Activated naive CD4-positive, alpha-beta T cell (primary cell): ENCODE measurements around the gene HNRNPF.

Source experiments
- DNase-seq, 4 experiments: peaks; one replicate each; lab custom pipeline; 2025; lab: John Stamatoyannopoulos, UW

HNRNPF gene

DNA sequence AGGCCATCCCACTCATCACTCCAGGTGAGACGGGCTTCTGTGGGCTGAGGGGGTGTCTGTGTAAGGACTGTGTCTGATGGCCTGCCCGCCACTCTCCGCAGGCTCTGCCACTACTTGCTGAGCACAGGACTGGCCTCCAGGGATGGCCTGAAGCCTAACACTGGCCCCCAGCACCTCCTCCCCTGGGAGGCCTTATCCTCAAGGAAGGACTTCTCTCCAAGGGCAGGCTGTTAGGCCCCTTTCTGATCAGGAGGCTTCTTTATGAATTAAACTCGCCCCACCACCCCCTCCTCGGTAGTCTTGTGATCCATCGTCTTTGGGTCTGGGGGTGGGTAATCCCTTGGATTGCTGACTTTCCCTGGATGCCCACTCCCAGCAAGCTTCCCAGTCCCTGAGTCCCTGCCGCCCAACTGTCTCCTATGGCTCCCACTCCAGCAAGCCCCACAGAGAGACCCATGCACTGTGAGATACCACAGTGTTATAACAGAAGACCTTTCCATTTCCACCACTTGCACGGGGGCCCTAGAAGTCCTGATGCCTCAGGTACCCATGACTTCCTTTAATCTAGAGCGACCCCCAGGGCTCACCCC, 32.8 kb downstream of the HNRNPF start:
- DNase-seq = no peak

GRCh38 chr10:43375401-43376020, 33.5 kb downstream of the HNRNPF start:
- no peak for DNase-seq

- DNase-seq = no peak
Observed at GRCh38 chr10:43374194-43374593, 34.8 kb downstream of the HNRNPF start.

DNA sequence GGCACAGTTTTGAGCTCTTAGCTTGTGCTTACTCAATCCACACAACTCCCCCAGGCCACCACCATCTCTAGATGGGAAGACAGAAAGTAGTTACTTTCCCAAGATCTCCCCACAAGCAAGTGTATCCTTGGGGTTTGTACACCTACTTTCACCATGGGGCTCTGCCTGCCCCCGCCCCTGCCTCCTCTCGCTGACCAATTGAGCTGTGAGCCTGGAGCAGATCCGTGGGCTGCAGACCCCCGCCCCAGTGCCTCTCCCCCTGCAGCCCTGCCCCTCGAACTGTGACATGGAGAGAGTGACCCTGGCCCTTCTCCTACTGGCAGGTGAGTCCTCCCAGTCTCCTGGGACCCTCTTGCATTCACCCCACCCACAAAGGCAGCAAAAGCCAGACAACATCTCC, 35.5 kb downstream of the HNRNPF start:
- DNase-seq = no peak

DNA sequence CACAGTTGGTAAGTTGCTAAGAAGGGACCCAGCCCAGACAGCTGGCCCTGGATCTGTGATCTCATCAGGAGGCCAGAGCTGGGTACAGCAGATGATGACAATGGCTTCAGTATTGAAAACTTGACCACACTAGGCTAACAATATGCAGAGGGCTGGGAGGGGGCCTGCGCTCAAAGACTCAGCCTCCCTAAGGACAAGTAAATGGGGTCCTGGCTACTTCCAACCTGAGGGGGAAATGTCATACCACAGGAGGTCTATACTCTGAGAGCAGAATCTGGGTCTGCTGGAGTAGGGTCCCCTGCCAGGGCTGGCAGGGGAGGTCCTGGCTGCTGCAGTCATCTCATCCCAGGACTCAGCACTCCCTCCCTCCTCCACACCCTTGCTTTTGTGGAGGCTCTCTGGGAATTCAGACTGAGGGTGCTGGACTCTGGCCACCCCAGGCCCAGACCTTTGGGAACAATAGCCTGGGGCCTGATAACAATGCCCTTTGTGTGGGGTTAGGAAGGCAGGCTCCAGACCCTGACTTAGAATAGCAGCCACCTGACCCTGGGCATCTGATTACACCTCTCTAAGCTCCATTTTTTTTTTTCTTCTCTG, 36.1 kb downstream of the HNRNPF start:
- no peak for DNase-seq

- DNase-seq = no peak
Observed at GRCh38 chr10:43371418-43371817, 37.6 kb downstream of the HNRNPF start, which contains the start of gene FXYD4. Gene FXYD4 (plus strand): TSS chr10:43371636. CDS start chr10:43373747, 2,111 bp downstream.

GRCh38 chr10:43370671-43371215, 38.2 kb downstream of the HNRNPF start:
- no peak for DNase-seq

DNA sequence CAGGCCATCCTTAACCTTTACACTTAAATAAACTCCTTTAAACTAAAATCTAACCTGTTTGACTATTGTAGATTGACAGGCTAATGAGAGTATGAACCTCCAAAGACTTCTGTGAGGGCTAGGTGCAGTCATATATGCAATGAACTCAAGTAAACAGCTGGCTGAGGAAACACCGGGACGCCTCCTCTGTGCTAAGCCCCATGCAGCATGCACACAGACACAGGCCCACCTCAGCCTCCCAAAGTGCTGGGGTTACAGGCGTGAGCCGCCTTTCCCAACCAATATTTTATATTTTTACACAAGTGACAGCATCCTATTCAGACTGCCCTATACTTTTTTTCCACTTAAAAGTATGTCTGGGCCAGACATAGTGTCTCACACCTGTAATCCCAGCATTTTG, 39.1 kb downstream of the HNRNPF start:
- DNase-seq = no peak

DNA sequence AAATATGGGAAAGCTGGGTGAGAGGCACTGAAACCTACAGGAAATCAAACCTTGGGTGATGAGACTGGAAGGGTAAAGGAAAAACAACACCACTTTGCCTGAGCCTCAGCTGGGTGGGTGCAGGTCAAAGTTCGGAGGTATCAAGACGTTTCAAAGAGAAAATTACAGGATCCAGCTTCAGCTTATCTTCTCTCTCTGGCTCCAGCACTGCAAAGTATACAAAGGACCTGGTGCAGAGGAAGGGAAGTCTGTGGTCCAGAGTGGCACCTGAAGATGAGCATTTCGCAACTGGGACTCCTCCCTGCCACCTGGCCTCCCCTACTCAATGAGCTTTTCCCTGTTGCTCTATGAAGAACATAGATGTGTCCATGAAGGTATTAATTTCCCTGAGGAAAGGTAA, 44.0 kb downstream of the HNRNPF start:
- DNase-seq = no peak

GRCh38 chr10:43362191-43362839, 46.7 kb downstream of the HNRNPF start:
- DNase-seq = peak; percentile 80 to 95 (median 91)

DNA sequence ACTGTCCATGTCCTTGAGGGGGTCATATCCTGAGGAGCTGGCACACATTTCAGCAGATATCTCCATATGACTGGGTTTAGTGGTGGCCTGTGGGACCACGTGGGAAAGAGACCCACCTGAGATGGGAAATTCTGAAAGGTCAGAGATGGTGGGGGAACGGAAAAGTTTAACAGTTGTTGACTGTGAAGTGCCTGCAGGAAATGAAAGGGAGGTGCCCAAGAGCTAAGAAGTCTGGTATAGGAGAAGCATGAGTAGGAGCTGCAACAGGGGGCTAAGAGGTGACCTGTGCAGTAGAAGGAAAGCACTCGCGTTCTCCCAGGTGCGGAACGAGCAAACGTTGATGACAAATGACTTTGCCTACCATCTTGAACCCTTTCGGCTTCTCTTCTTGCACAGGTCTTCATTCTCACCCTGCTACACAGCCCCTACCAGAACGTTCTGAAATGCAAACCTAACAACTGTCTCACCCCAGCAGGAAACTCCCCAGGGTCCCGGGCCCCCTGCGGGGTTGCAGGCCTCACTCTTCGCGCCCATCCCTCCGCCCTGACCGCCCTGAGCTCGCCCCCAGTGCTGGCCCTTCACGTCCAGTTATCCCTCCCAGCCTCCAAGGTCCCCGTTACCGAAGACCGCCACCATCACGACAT, 47.3 kb downstream of the HNRNPF start:
- no peak for DNase-seq

GRCh38 chr10:43360086-43360485, 48.9 kb downstream of the HNRNPF start:
- no peak for DNase-seq

DNA sequence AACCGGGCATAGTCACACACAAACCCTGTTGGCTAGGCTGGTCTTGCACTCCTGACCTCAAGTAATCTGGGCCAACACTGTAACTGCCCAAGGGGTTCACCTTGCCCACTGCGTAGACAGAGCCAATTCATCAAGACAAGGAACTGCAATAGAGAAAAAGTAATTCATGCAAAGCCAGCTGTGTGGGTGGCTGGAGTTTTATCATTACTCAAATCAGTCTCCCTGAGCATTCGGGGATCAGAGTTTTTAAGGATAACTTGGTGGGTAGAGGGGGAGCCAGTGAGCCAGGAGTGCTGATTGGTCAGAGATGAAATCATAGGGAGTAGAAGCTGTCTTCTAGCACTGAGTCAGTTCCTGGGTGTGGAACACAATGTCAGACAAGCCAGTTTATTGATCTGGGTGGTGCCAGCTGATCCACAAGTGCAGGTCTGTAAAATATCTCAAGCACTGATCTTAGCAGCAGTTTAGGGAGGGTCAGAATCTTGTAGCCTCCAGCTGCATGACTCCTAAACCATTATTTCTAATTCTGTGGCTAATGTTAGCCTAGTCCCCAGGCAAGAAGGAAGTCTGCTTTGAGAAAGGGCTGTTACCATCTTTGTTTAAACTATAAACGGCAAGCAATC, 53.1 kb downstream of the HNRNPF start:
- no peak for DNase-seq

DNA sequence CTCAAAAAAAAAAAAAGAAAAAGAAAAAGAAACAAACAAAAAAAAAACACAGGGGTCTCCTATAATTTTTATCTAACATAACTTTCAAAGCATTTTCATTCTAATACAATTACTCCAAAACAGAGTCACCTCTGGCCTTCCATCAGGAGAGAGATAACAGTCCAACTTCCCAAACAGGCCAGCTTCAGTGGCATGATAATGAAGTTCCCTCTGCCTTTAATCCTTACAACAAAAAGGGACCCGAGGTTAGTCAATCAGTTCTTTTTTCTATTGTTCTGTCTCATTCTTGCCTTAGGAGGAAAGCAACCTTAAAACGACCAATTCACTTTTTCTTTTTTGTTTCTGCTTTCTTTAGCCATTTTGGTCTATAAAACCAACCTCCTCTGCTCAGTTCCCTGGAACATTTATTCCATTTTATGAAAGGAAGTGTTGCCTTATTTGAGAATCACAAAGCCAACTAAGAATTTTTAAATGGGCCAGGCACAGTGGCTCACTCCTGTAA, 54.1 kb downstream of the HNRNPF start:
- DNase-seq = no peak

DNA sequence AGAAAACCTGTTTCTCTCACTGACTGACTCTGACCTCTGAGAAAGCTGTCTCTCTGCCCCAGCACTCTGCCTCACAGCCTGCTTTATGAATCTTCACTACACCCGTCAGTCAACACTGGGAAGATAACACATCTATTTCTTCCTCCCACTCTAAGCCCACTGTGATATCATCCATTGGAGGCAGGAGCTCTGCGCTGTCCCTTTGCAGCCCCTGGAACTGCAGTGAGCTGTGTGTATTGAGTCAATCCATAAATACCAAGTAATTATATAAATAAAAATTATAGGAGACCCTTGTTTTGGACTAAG, 54.7 kb downstream of the HNRNPF start:
- no peak for DNase-seq

GRCh38 chr10:43353495-43354329, 55.3 kb downstream of the HNRNPF start:
- DNase-seq = no peak

GRCh38 chr10:43352951-43353350, 56.0 kb downstream of the HNRNPF start:
- no peak for DNase-seq

DNA sequence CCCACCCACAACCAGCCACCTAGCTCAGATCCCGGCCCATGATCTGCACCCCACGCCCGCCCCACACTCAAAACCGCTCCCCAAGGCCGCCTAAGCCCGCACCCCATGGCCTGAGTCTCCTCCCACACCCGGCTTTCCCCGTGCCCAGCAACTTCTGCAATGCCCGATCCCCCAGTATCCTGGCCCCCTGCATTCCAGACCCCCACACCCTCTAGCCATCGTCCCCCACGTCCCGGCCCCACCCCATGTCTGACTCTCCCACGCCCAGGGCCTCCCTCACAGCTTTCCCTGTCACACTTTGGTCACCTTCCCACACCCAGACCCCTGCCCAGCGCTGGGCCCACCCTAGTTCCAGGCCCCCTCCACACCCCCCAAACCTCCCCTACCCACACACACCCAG, 57.7 kb downstream of the HNRNPF start:
- no peak for DNase-seq

GRCh38 chr10:43350686-43351085, 58.3 kb downstream of the HNRNPF start:
- DNase-seq = no peak

DNA sequence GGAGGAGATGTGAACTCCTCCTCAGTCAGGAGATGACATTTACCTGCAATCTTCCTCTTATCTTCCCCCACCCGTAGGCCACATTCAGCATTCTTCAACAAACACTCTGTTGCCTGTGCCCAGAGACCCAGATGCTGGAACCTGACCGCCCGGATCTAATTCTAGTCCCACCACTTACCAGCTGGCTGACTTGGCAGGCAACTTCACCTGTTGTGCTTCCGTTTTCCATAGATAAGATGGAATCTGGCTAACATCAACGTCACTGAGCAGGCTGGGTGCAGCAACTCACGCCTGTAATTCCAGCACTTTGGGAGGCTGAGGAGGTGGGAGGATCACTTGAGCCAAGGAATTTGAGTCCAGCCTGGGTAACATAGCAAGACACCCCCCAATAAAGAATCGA, 58.8 kb downstream of the HNRNPF start:
- no peak for DNase-seq
